Measurements from ENCODE around the gene MT1F.

GRCh38 chr16:56614549-56614991, 43.2 kb upstream of the MT1F start:
- no peak for TF ChIP-seq GATA2 (IDR thresholded peaks at IDR 0.05; ENCODE audit: low read depth, low read length)
- TF ChIP-seq GATA3 (IDR thresholded peaks at IDR 0.05; ENCODE audit: low read depth, low read length), result no peak
